ENCODE data around the gene PRC1. TPM values are rescaled to one million over a fixed set of nuclear protein-coding genes. Genes with fewer than 3 reads are reported as not detected.

PRC1 gene
- total RNA-seq, 1 donor from 2014 or later = 32.5 TPM

DNA sequence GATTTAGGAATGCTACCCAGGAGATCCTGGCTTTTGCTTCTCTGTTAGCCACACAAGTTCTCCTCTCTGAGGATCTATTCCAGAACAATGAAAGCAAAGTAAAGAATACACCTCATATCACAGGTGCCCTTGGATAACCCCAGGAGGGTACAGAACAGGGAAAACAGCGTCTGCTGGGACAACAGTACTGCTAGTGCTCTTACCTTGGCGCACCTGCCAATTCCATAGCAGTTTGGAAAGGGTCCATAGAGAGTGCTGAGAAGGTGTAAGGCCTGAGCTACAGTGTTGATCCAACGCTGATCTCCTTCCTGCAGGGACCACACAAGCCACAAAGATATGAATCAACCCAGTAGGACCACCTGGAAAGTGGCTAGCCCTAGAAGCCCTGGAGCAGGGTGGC is 12.9 kb upstream of the PRC1 start:
- H3K4me3 Mint-ChIP-seq (ENCODE audit: unreplicated experiment) = no peak overlapping the region
- H3K27me3 Mint-ChIP-seq (ENCODE audit: low read depth) = no peaks in the 10 kb centered on the region
- H3K27ac Mint-ChIP-seq (ENCODE audit: unreplicated experiment) = no peak overlapping the region
- peaks cover 31% of the 10 kb centered on the region for H3K36me3 Mint-ChIP-seq (ENCODE audit: low read depth)
- H3K4me1 Mint-ChIP-seq (ENCODE audit: low read depth) = no peaks in the 10 kb centered on the region
- TF ChIP-seq, protein P1, sequence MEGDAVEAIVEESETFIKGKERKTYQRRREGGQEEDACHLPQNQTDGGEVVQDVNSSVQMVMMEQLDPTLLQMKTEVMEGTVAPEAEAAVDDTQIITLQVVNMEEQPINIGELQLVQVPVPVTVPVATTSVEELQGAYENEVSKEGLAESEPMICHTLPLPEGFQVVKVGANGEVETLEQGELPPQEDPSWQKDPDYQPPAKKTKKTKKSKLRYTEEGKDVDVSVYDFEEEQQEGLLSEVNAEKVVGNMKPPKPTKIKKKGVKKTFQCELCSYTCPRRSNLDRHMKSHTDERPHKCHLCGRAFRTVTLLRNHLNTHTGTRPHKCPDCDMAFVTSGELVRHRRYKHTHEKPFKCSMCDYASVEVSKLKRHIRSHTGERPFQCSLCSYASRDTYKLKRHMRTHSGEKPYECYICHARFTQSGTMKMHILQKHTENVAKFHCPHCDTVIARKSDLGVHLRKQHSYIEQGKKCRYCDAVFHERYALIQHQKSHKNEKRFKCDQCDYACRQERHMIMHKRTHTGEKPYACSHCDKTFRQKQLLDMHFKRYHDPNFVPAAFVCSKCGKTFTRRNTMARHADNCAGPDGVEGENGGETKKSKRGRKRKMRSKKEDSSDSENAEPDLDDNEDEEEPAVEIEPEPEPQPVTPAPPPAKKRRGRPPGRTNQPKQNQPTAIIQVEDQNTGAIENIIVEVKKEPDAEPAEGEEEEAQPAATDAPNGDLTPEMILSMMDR (IDR thresholded peaks at IDR 0.05) = no peak
- no peak for DNase-seq (ENCODE audit: low spot score)
- H3K9me3 Mint-ChIP-seq (ENCODE audit: low read depth) = no peaks in the 10 kb centered on the region

DNA sequence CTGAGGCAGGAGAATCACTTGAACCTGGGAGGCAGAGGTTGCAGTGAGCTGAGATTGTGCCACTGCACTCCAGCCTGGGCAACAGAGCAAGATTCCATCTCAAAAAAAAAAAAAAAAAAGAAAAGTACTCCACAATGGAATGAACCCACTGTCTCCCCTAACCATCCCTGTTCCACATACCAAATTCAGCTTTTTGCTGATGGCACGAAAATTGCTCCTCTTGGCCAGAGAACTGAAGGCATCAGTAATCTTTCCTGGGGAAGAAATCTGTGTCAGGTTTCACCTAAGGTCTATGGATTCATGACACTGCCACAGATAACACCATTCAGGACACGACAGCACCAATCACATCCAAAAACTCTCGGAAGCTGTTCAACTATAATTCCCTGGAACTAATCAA is 6.9 kb upstream of the PRC1 start:
- DNase-seq (ENCODE audit: low spot score) = no peak
- no peaks in the 10 kb centered on the region for H3K4me1 Mint-ChIP-seq (ENCODE audit: low read depth)
- no peak overlapping the region for H3K27ac Mint-ChIP-seq (ENCODE audit: unreplicated experiment)
- H3K9me3 Mint-ChIP-seq (ENCODE audit: low read depth) = no peaks in the 10 kb centered on the region
- no peak overlapping the region for H3K4me3 Mint-ChIP-seq (ENCODE audit: unreplicated experiment)
- TF ChIP-seq, protein P1 (IDR thresholded peaks at IDR 0.05) = no peak
- peaks cover 30% of the 10 kb centered on the region for H3K36me3 Mint-ChIP-seq (ENCODE audit: low read depth)
- no peaks in the 10 kb centered on the region for H3K27me3 Mint-ChIP-seq (ENCODE audit: low read depth)

DNA sequence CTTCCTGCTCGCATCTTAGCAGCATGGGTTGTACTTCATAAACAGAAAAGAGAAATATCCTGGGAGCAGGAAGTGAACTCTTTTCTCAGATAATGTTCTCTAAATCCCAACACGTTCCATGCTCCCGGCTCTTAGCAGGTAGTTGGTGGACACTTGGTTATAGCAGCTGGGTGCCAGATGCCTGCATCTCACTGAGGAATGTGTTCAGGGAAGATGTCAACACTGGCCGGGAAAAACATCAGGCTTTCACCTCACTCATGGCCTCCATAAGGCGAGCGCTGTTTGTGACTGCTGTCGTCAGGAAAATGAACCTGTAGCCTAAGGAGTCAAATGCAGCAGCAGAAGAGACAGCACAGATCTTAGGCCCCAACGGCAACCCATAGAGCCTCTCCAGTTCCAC is 4.4 kb upstream of the PRC1 start:
- H3K27me3 Mint-ChIP-seq (ENCODE audit: low read depth) = no peaks in the 10 kb centered on the region

DNA sequence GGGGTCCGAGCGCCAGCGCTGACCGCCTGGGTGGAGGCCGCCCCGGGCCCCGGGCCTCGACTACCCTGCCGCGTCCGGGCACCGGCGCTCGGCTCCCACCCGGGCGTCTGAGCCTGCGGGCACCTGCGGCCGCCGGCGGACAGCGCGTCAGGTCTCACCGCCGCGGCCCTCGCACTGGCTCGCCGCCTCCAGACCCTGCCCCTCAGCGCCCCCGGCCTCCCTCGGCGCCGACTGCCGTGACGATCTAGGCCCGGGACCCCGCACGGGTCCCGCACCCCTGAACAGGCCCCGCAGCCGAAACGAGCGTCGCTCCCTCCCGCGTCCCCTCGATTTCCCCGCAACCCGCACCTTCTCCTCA is 297 bp downstream of the PRC1 start:
- Mint-ChIP-seq H3K4me1 (ENCODE audit: low read depth) (peaks cover 28% of the 10 kb centered on the region), H3K9me3 (ENCODE audit: low read depth) (no peaks in the 10 kb centered on the region), H3K27me3 (ENCODE audit: low read depth) (no peaks in the 10 kb centered on the region), H3K36me3 (ENCODE audit: low read depth) (peaks cover 13% of the 10 kb centered on the region), H3K27ac (ENCODE audit: unreplicated experiment) (peak overlapping the region; percentile 98), H3K4me3 (ENCODE audit: unreplicated experiment) (peak overlapping the region; percentile 99)
- TF ChIP-seq, protein P1 (IDR thresholded peaks at IDR 0.05) = no peak
- DNase-seq (ENCODE audit: low spot score) = no peak

More for the DNA sequence above, 4.4 kb upstream of the PRC1 start:
- Mint-ChIP-seq H3K4me1 (ENCODE audit: low read depth) (peaks cover 9% of the 10 kb centered on the region), H3K9me3 (ENCODE audit: low read depth) (no peaks in the 10 kb centered on the region), H3K27ac (ENCODE audit: unreplicated experiment) (no peak overlapping the region), H3K4me3 (ENCODE audit: unreplicated experiment) (no peak overlapping the region), H3K36me3 (ENCODE audit: low read depth) (peaks cover 27% of the 10 kb centered on the region)
- no peak for DNase-seq (ENCODE audit: low spot score)
- TF ChIP-seq, protein P1 (IDR thresholded peaks at IDR 0.05) = no peak

DNA sequence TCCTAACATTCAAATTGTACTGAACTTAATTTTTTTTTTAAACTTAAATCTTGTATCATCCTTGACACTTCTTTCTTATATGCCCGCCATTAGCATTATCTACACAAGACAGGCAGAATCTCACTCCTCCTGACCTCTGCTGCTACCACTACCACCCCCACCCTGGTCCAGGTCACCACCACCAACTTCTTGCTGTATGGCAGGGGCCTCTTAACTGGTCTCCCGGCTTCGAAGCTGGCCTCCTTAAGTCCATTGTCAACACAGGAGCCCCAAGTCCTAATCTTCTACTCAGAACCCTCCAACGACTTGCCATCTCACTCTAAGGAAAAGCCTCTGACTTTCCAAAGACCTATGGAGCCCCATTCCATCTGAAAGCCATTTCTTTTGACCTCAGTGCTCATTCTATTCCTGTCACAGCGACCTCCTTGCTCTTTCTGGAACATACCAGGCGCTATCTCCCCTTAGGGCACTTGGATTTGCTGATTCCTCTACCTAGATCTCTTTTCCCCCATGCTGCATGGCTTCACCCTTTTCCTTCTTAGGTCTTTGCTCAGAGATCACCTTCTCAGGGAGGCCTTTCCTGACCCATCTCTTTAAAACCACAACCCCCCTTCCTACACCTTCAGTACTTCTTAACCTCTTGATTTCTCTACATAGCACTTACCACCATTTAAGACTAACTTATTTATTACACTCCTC is 2.6 kb downstream of the PRC1 start:
- H3K4me1 Mint-ChIP-seq (ENCODE audit: low read depth) = peaks cover 45% of the 10 kb centered on the region
- TF ChIP-seq, protein P1 (IDR thresholded peaks at IDR 0.05) = no peak
- H3K27me3 Mint-ChIP-seq (ENCODE audit: low read depth) = no peaks in the 10 kb centered on the region
- H3K4me3 Mint-ChIP-seq (ENCODE audit: unreplicated experiment) = no peak overlapping the region
- peaks cover 2% of the 10 kb centered on the region for H3K36me3 Mint-ChIP-seq (ENCODE audit: low read depth)
- DNase-seq (ENCODE audit: low spot score) = no peak
- H3K27ac Mint-ChIP-seq (ENCODE audit: unreplicated experiment) = peak overlapping the region; percentile 60
- H3K9me3 Mint-ChIP-seq (ENCODE audit: low read depth) = no peaks in the 10 kb centered on the region

Data from chondrocyte (in vitro differentiated cells).